Stimulated activated CD4-positive, alpha-beta T cell treated with anti-CD3 and anti-CD28 coated beads, Interleukin-1b, Interleukin-23, amount 100 ng/mL, for 24 hours (primary cell): ENCODE results near the gene PAK1IP1.
"Not testable (repeated sequence)": the region's sequence is repeated elsewhere in the genome, so short reads cannot be mapped to it uniquely, and the experiment has no call there.

ENCODE experiments used
- DNase-seq, 4 experiments: peaks; one replicate each; pipeline ENCODE4 v3.0.0-alpha.2; 2020; ENCODE audit warnings: low read depth in 4 of 4, low spot score in 1 of 4

Gene PAK1IP1

GRCh38 chr6:10740061-10740460 is 45.3 kb downstream of the PAK1IP1 start:
- no peak for DNase-seq

- not testable (repeated sequence) for DNase-seq
These were observed 46.9 kb downstream of the PAK1IP1 start for GRCh38 chr6:10741643-10742042.

GRCh38 chr6:10742251-10742650 is 47.5 kb downstream of the PAK1IP1 start:
- no peak for DNase-seq

GRCh38 chr6:10743515-10743914 is 48.7 kb downstream of the PAK1IP1 start:
- no peak for DNase-seq

GRCh38 chr6:10745116-10745515 is 50.3 kb downstream of the PAK1IP1 start:
- no peak for DNase-seq

GRCh38 chr6:10746915-10747250 is 52.1 kb downstream of the PAK1IP1 start:
- no peak for DNase-seq

GRCh38 chr6:10747251-10747972 is 52.6 kb downstream of the PAK1IP1 start, which contains the start of gene TMEM14B:
Gene TMEM14B, plus strand, starts transcription at chr6:10747805. Its CDS starts 1,441 bp downstream, at chr6:10749246.
- DNase-seq, result peak; percentile 99 to 100 (median 100)

- no peak for DNase-seq
These were observed 55.0 kb downstream of the PAK1IP1 start for GRCh38 chr6:10749734-10750133.

- not testable (repeated sequence) for DNase-seq
These were observed 55.8 kb downstream of the PAK1IP1 start for GRCh38 chr6:10750568-10750967.

GRCh38 chr6:10751757-10752156 is 57.0 kb downstream of the PAK1IP1 start:
- DNase-seq, result not testable (repeated sequence)

- DNase-seq, result no peak
These were observed 61.3 kb downstream of the PAK1IP1 start for GRCh38 chr6:10756085-10756484.
